HCT116 (cell line): ENCODE results near the gene SEMA3G. TPM values are rescaled to one million over a fixed set of nuclear protein-coding genes. Genes with fewer than 3 reads are reported as not detected.

Experiments used
- ATAC-seq: fragments of 200-7000 bp; cut with Tn5 transposase; 2 replicates; pipeline ENCODE4 v1.9.1; 2020; ENCODE audit warnings: mild to moderate bottlenecking, moderate library complexity
- BruUV-seq: library from RNA; stranded (reverse); fragments of 400-500 nt; replicated peaks from 2 replicates; lab custom pipeline; 2021; lab: Mats Ljungman, UMichigan
- CTCF ChIA-PET: fragments of 300-600 bp; sonication (Branson Sonifier 250); formaldehyde crosslinking; loops from one replicate; lab custom pipeline; 2021; ENCODE audit warnings: antibody characterized with exemption; lab: Charles Lee
- POLR2A ChIA-PET: fragments of 300-600, 350-600 bp; sonication (Branson Sonifier 250); formaldehyde crosslinking; loops from one replicate; lab custom pipeline; 2021; ENCODE audit warnings: antibody characterized with exemption; lab: Charles Lee
- RAD21 ChIA-PET, 2 experiments: fragments of 300-600 bp; sonication (Branson Sonifier 250); formaldehyde crosslinking; loops; one replicate each; lab custom pipeline; 2023; ENCODE audit warnings: low total read pairs in 2 of 2; ENCODE audit not compliant: uncharacterized antibody in 2 of 2, unreplicated experiment in 2 of 2, low non-redundant PET in 1 of 2; lab: Charles Lee
- DNase-seq: peaks from one replicate; pipeline ENCODE4 v3.0.0-alpha.2; 2010; ENCODE audit warnings: low read depth, low spot score
- H2AFZ ChIP-seq: fragments of 200-600 bp; shearing (Covaris generic), sonication (generic); 2 replicates; pipeline ENCODE4 v1.6.1; 2017; ENCODE audit warnings: low read depth, mixed run types, mixed read lengths, antibody characterized with exemption, low read length; ENCODE audit not compliant: poor library complexity, severe bottlenecking
- H3K27ac ChIP-seq: 2 replicates; pipeline ENCODE4 v1.5.1; 2012; ENCODE audit warnings: low read depth, low read length
- H3K27me3 ChIP-seq: fragments of 200-600 bp; sonication (generic); 2 replicates; pipeline ENCODE4 v1.6.1; 2016; ENCODE audit warnings: mixed run types, low read length, mixed read lengths; ENCODE audit not compliant: insufficient read depth
- H3K36me3 ChIP-seq, 2 experiments: fragments of 200-500 bp in 1 of 2; fragments of 200-600 bp in 1 of 2; sonication (Bioruptor generic) in 1 of 2; sonication (generic) in 1 of 2; 2 replicates each; pipeline versions ENCODE4 v1.5.1 to v1.6.1; 2014 to 2016; ENCODE audit warnings: low read length in 2 of 2, inconsistent platforms in 1 of 2, mixed read lengths in 1 of 2, mixed run types in 1 of 2; ENCODE audit not compliant: insufficient read depth in 2 of 2, control insufficient read depth in 1 of 2
- H3K4me1 ChIP-seq, 2 experiments: fragments of 200-600 bp in 1 of 2; sonication (generic) in 1 of 2; 2 replicates each; pipeline versions ENCODE4 v1.5.1 to v1.6.1; 2012 to 2017; ENCODE audit warnings: low read length in 2 of 2, inconsistent platforms in 1 of 2, mild to moderate bottlenecking in 1 of 2, mixed read lengths in 1 of 2, mixed run types in 1 of 2, moderate library complexity in 1 of 2; ENCODE audit not compliant: insufficient read depth in 2 of 2, control insufficient read depth in 1 of 2
- H3K4me2 ChIP-seq: fragments of 200-600 bp; sonication (generic); 2 replicates; pipeline ENCODE4 v1.6.1; 2017; ENCODE audit warnings: mixed run types, low read length, mixed read lengths
- H3K4me3 ChIP-seq, 2 experiments: fragments of 200-600 bp in 1 of 2; sonication (generic) in 1 of 2; replicated peaks in 1 of 2; 2 replicates each; pipeline ENCODE4 v1.5.1; 2011 to 2016; ENCODE audit warnings: low read length in 2 of 2, control low read depth in 1 of 2, low read depth in 1 of 2, mild to moderate bottlenecking in 1 of 2, mixed read lengths in 1 of 2, mixed run types in 1 of 2
- H3K79me2 ChIP-seq: fragments of 200-600 bp; sonication (generic); 2 replicates; pipeline ENCODE4 v1.6.1; 2017; ENCODE audit warnings: mild to moderate bottlenecking, mixed run types, low read length, moderate library complexity, mixed read lengths; ENCODE audit not compliant: insufficient read depth
- H3K9ac ChIP-seq: fragments of 200-600 bp; sonication (generic); 2 replicates; pipeline ENCODE4 v1.6.1; 2016; ENCODE audit warnings: low read length, mixed read lengths
- H3K9me2 ChIP-seq: fragments of 200-600 bp; sonication (generic), shearing (Covaris generic); 2 replicates; pipeline ENCODE4 v1.6.1; 2017; ENCODE audit warnings: mixed run types, mild to moderate bottlenecking, moderate library complexity; ENCODE audit not compliant: insufficient read depth
- H3K9me3 ChIP-seq, 2 experiments: fragments of 200-500 bp in 1 of 2; fragments of 200-600 bp in 1 of 2; sonication (Bioruptor generic) in 1 of 2; sonication (generic) in 1 of 2; 2 replicates each; pipeline ENCODE4 v1.6.1; 2014 to 2017; ENCODE audit warnings: low read length in 2 of 2, mixed read lengths in 2 of 2, inconsistent platforms in 1 of 2, low read depth in 1 of 2, mild to moderate bottlenecking in 1 of 2, mixed run types in 1 of 2, moderate library complexity in 1 of 2; ENCODE audit not compliant: control insufficient read depth in 1 of 2, insufficient read depth in 1 of 2
- H4K20me1 ChIP-seq: fragments of 200-600 bp; sonication (generic), shearing (Covaris generic); 2 replicates; pipeline ENCODE4 v1.6.1; 2017; ENCODE audit warnings: mixed run types, mild to moderate bottlenecking, moderate library complexity; ENCODE audit not compliant: insufficient read depth
- CBX3 ChIP-seq: IDR thresholded peaks from 2 replicates; pipeline ENCODE4 v1.6.1; 2012; ENCODE audit warnings: low read depth
- CEBPB ChIP-seq: IDR thresholded peaks from 2 replicates; pipeline ENCODE4 v1.6.1; 2012; ENCODE audit warnings: low read depth
- EGR1 ChIP-seq: IDR thresholded peaks from 2 replicates; pipeline ENCODE4 v1.6.1; 2012; ENCODE audit warnings: low read depth
- FOSL1 ChIP-seq: IDR thresholded peaks from 2 replicates; pipeline ENCODE4 v1.6.1; 2012; ENCODE audit warnings: low read depth
- JUND ChIP-seq: IDR thresholded peaks from 2 replicates; pipeline ENCODE4 v1.6.1; 2012
- POLR2A ChIP-seq: IDR thresholded peaks from 2 replicates; pipeline ENCODE4 v1.7.0; 2011; ENCODE audit warnings: borderline replicate concordance; ENCODE audit not compliant: insufficient read depth, insufficient read length; ENCODE audit errors: extremely low read depth
- POLR2AphosphoS5 ChIP-seq: IDR thresholded peaks from 2 replicates; pipeline ENCODE4 v1.6.1; 2011; ENCODE audit warnings: mild to moderate bottlenecking, low read depth, low read length, moderate library complexity
- RAD21 ChIP-seq: IDR thresholded peaks from 2 replicates; pipeline ENCODE4 v1.6.1; 2012; ENCODE audit warnings: low read depth, mild to moderate bottlenecking
- SIN3A ChIP-seq: IDR thresholded peaks from 2 replicates; pipeline ENCODE4 v1.6.1; 2012; ENCODE audit warnings: low read depth
- SRF ChIP-seq: IDR thresholded peaks from 2 replicates; pipeline ENCODE4 v1.6.1; 2012; ENCODE audit warnings: low read depth
- TCF7L2 ChIP-seq: IDR thresholded peaks from 2 replicates; pipeline ENCODE4 v1.7.0; 2011; ENCODE audit warnings: borderline replicate concordance, inconsistent platforms; ENCODE audit not compliant: insufficient read depth, insufficient read length; ENCODE audit errors: extremely low read depth
- YY1 ChIP-seq: IDR thresholded peaks from 2 replicates; pipeline ENCODE4 v1.6.1; 2011; ENCODE audit warnings: low read length, low read depth, moderate library complexity, mild to moderate bottlenecking; ENCODE audit not compliant: insufficient replicate concordance; ENCODE audit errors: extremely low read depth
- ZFX ChIP-seq: fragments of 450-650 bp; IDR thresholded peaks from 2 replicates; pipeline ENCODE4 v1.6.1; 2017
- ZNF274 ChIP-seq: fragments of 200-500 bp; sonication (Bioruptor generic); IDR thresholded peaks from 2 replicates; pipeline ENCODE4 v1.6.1; 2014; ENCODE audit warnings: mild to moderate bottlenecking, low read depth, low read length, inconsistent platforms
- intact Hi-C: fragments of 100-400 bp; cut with micrococcal nuclease; formaldehyde crosslinking; loops from 2 replicates; pipeline ENCODE4 v1.10.0; 2022
- total RNA-seq: library from RNA; stranded (reverse); gene quantifications from one replicate; pipeline ENCODE4 v1.2.1, GENCODE V29; 2021; ENCODE audit not compliant: unreplicated experiment
- TF ChIP-seq, protein P1 (sequence below): IDR thresholded peaks from 2 replicates; pipeline ENCODE4 v1.6.1; 2012
- TF ChIP-seq, protein P2 (sequence below): IDR thresholded peaks from 2 replicates; pipeline ENCODE4 v1.6.1; 2012; ENCODE audit warnings: low read depth

Gene SEMA3G
- total RNA-seq, 1 experiment from 2014 or later, result 4.2 TPM

- TF ChIP-seq CEBPB, result no peak
- TF ChIP-seq, protein P1, sequence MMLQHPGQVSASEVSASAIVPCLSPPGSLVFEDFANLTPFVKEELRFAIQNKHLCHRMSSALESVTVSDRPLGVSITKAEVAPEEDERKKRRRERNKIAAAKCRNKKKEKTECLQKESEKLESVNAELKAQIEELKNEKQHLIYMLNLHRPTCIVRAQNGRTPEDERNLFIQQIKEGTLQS, result no peak
- no peak for TF ChIP-seq YY1
- TF ChIP-seq FOSL1, result no peak
- no peak for TF ChIP-seq POLR2A
- no peak for TF ChIP-seq JUND
- TF ChIP-seq ZNF274, result no peak
- no peak for TF ChIP-seq RAD21
- TF ChIP-seq SRF, result no peak
- no peak for TF ChIP-seq ZFX
- no peak for TF ChIP-seq CBX3
- no peak for TF ChIP-seq SIN3A
- TF ChIP-seq, protein P2, sequence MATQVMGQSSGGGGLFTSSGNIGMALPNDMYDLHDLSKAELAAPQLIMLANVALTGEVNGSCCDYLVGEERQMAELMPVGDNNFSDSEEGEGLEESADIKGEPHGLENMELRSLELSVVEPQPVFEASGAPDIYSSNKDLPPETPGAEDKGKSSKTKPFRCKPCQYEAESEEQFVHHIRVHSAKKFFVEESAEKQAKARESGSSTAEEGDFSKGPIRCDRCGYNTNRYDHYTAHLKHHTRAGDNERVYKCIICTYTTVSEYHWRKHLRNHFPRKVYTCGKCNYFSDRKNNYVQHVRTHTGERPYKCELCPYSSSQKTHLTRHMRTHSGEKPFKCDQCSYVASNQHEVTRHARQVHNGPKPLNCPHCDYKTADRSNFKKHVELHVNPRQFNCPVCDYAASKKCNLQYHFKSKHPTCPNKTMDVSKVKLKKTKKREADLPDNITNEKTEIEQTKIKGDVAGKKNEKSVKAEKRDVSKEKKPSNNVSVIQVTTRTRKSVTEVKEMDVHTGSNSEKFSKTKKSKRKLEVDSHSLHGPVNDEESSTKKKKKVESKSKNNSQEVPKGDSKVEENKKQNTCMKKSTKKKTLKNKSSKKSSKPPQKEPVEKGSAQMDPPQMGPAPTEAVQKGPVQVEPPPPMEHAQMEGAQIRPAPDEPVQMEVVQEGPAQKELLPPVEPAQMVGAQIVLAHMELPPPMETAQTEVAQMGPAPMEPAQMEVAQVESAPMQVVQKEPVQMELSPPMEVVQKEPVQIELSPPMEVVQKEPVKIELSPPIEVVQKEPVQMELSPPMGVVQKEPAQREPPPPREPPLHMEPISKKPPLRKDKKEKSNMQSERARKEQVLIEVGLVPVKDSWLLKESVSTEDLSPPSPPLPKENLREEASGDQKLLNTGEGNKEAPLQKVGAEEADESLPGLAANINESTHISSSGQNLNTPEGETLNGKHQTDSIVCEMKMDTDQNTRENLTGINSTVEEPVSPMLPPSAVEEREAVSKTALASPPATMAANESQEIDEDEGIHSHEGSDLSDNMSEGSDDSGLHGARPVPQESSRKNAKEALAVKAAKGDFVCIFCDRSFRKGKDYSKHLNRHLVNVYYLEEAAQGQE, result no peak
- no peak for TF ChIP-seq POLR2AphosphoS5
- no peak for TF ChIP-seq TCF7L2
- no peak for TF ChIP-seq EGR1
- DNase-seq, result no peak
- H3K79me2 ChIP-seq, result no peaks in the 10 kb centered on the region
- H3K27ac ChIP-seq, result no peak overlapping the region
- intact Hi-C loops, result no loop called here
- BruUV-seq, result no TSS peak
- no peaks in the 10 kb centered on the region for H3K27me3 ChIP-seq
- H3K4me2 ChIP-seq, result no peak overlapping the region
- no peaks in the 10 kb centered on the region for H3K9me3 ChIP-seq
- H3K9ac ChIP-seq, result no peak overlapping the region
- H2AFZ ChIP-seq, result no peak overlapping the region
- no peaks in the 10 kb centered on the region for H3K36me3 ChIP-seq
- ChIA-PET RAD21 (no interaction called here), CTCF (no interaction called here), POLR2A (no interaction called here)
- no peak overlapping the region for H3K4me3 ChIP-seq
- H3K4me1 ChIP-seq, result no peaks in the 10 kb centered on the region
- H3K9me2 ChIP-seq, result no peaks in the 10 kb centered on the region
- H4K20me1 ChIP-seq, result no peaks in the 10 kb centered on the region
- ATAC-seq, result no peak
Measured at GRCh38 chr3:52438104-52438376, 6.9 kb downstream of the SEMA3G start.
